Liver (tissue), 9 donors: Measurements from ENCODE around the gene LRRC28. TPM values are rescaled to one million over a fixed set of nuclear protein-coding genes. Genes with fewer than 3 reads are reported as not detected.

Source experiments
- DNase-seq: peaks from one replicate; pipeline ENCODE4 v3.0.0-alpha.2; 2017; ENCODE audit warnings: low spot score
- H3K27ac ChIP-seq, 2 donors: one replicate each; pipeline ENCODE4 v1.7.0; 2013; ENCODE audit warnings: inconsistent platforms in 2 of 2, low read length in 2 of 2, control low read depth in 1 of 2, low read depth in 1 of 2, mild to moderate bottlenecking in 1 of 2
- H3K27me3 ChIP-seq, 4 donors: one replicate each; pipeline versions ENCODE4 v1.6.1 to v1.7.0; 2013; ENCODE audit warnings: low read length in 3 of 4, inconsistent platforms in 1 of 4, mild to moderate bottlenecking in 1 of 4, moderate library complexity in 1 of 4; ENCODE audit not compliant: control insufficient read depth in 4 of 4, insufficient read depth in 4 of 4
- H3K36me3 ChIP-seq, 4 donors: one replicate each; pipeline versions ENCODE4 v1.6.1 to v1.7.0; 2013; ENCODE audit warnings: low read length in 3 of 4, mild to moderate bottlenecking in 3 of 4, low read depth in 1 of 4, moderate library complexity in 1 of 4; ENCODE audit not compliant: control insufficient read depth in 4 of 4, insufficient read depth in 3 of 4
- H3K4me1 ChIP-seq, 4 donors: one replicate each; pipeline versions ENCODE4 v1.6.1 to v1.7.0; 2013; ENCODE audit warnings: low read length in 3 of 4, mild to moderate bottlenecking in 3 of 4, moderate library complexity in 1 of 4; ENCODE audit not compliant: control insufficient read depth in 4 of 4, insufficient read depth in 4 of 4
- H3K4me3 ChIP-seq, 3 donors: one replicate each; pipeline versions ENCODE4 v1.6.1 to v1.7.0; 2013; ENCODE audit warnings: low read length in 3 of 3, control low read depth in 1 of 3, low read depth in 1 of 3, mild to moderate bottlenecking in 1 of 3
- H3K9ac ChIP-seq, 2 donors: one replicate each; pipeline ENCODE4 v1.7.0; 2013; ENCODE audit warnings: low read length in 2 of 2, mild to moderate bottlenecking in 2 of 2, moderate library complexity in 2 of 2, control low read depth in 1 of 2, low read depth in 1 of 2
- H3K9me3 ChIP-seq, 4 donors: one replicate each; pipeline versions ENCODE4 v1.6.1 to v1.7.0; 2013; ENCODE audit warnings: low read length in 3 of 4; ENCODE audit not compliant: control insufficient read depth in 4 of 4
- ATF3 ChIP-seq: IDR thresholded peaks from 2 replicates; pipeline ENCODE4 v1.6.1; 2016; ENCODE audit warnings: antibody characterized with exemption
- CTCF ChIP-seq: fragments of 150-350 bp; IDR thresholded peaks from 2 replicates; pipeline ENCODE4 v1.5.1; 2017; ENCODE audit warnings: improper control_type of control experiment, low read depth, low read length; ENCODE audit not compliant: missing input control
- EGR1 ChIP-seq, 2 donors: IDR thresholded peaks; 2 replicates each; pipeline ENCODE4 v1.6.1; 2016 to 2018; ENCODE audit warnings: antibody characterized with exemption in 2 of 2, low read depth in 2 of 2
- FOXA1 ChIP-seq: IDR thresholded peaks from 2 replicates; pipeline ENCODE4 v1.6.1; 2016; ENCODE audit warnings: antibody characterized with exemption
- FOXA2 ChIP-seq: IDR thresholded peaks from 2 replicates; pipeline ENCODE4 v1.6.1; 2016; ENCODE audit warnings: antibody characterized with exemption
- GABPA ChIP-seq, 2 donors: IDR thresholded peaks in 1 of 2; conservative IDR thresholded peaks in 1 of 2; 2 replicates each; pipeline ENCODE4 v1.6.1; 2016; ENCODE audit warnings: antibody characterized with exemption in 2 of 2, mild to moderate bottlenecking in 1 of 2, moderate library complexity in 1 of 2
- HNF4A ChIP-seq, 2 donors: conservative IDR thresholded peaks; 2 replicates each; pipeline ENCODE4 v1.6.1; 2016; ENCODE audit warnings: antibody characterized with exemption in 2 of 2, mild to moderate bottlenecking in 2 of 2
- HNF4G ChIP-seq: IDR thresholded peaks from 2 replicates; pipeline ENCODE4 v1.6.1; 2016; ENCODE audit warnings: antibody characterized with exemption
- JUND ChIP-seq, 2 donors: IDR thresholded peaks; 2 replicates each; pipeline ENCODE4 v1.6.1; 2016; ENCODE audit warnings: antibody characterized with exemption in 2 of 2
- MAX ChIP-seq: IDR thresholded peaks from 2 replicates; pipeline ENCODE4 v1.6.1; 2016; ENCODE audit warnings: antibody characterized with exemption
- NR2F2 ChIP-seq: IDR thresholded peaks from 2 replicates; pipeline ENCODE4 v1.6.1; 2016; ENCODE audit warnings: antibody characterized with exemption
- RAD21 ChIP-seq, 2 donors: IDR thresholded peaks; 2 replicates each; pipeline ENCODE4 v1.6.1; 2016; ENCODE audit warnings: antibody characterized with exemption in 2 of 2, mild to moderate bottlenecking in 2 of 2
- REST ChIP-seq: IDR thresholded peaks from 2 replicates; pipeline ENCODE4 v1.6.1; 2016; ENCODE audit warnings: antibody characterized with exemption, mild to moderate bottlenecking
- RXRA ChIP-seq, 2 donors: IDR thresholded peaks; 2 replicates each; pipeline ENCODE4 v1.6.1; 2017 to 2018; ENCODE audit warnings: antibody characterized with exemption in 2 of 2, mild to moderate bottlenecking in 1 of 2
- SP1 ChIP-seq: IDR thresholded peaks from 2 replicates; pipeline ENCODE4 v1.6.1; 2018; ENCODE audit warnings: antibody characterized with exemption, mild to moderate bottlenecking
- TAF1 ChIP-seq: conservative IDR thresholded peaks from 2 replicates; pipeline ENCODE4 v1.6.1; 2016; ENCODE audit warnings: antibody characterized with exemption, mild to moderate bottlenecking
- YY1 ChIP-seq: IDR thresholded peaks from 2 replicates; pipeline ENCODE4 v1.6.1; 2016; ENCODE audit warnings: antibody characterized with exemption, mild to moderate bottlenecking
- ZBTB33 ChIP-seq: IDR thresholded peaks from 2 replicates; pipeline ENCODE4 v1.6.1; 2016; ENCODE audit warnings: antibody characterized with exemption
- WGBS: extraction: QIAGEN DNeasy Blood & Tissue Kit; methylation state at CpG from one replicate; pipeline ENCODE4 v1.1.7; 2013; 5-methylcytosine and 5-hydroxymethylcytosine counted together
- polyA plus RNA-seq, 2 donors: library from polyadenylated mRNA; stranded (reverse) in 1 of 2; unstranded in 1 of 2; fragments of 200-250 nt in 1 of 2; fragments of >200 nt in 1 of 2; fragmentation: Nextera tagmentation in 1 of 2; extraction: Ambion mirVana in 1 of 2; gene quantifications; one replicate each; pipeline versions ENCODE4 v1.2.1 to v1.2.3, GENCODE V29; 2013 to 2015
- total RNA-seq, 2 donors: library from RNA; depleted of rRNA; stranded (reverse); fragments of >200 nt; gene quantifications; one replicate each; pipeline ENCODE4 v1.2.3, GENCODE V29; 2014
- donor health status: healthy.
- donor health status: healthy.
- donor health status: healthy.
- donor health status: healthy.
- donor health status: healthy.

Gene LRRC28
- total and polyA plus RNA-seq, 4 donors: 15.4 to 46.6 (median 41.0) TPM

- no peak overlapping the region for H3K27ac ChIP-seq
- H3K36me3 ChIP-seq: no peaks in the 10 kb centered on the region
- H3K4me3 ChIP-seq: no peak overlapping the region
- no peaks in the 10 kb centered on the region for H3K9me3 ChIP-seq
- H3K4me1 ChIP-seq: peaks cover 5 to 37% (median 18%) of the 10 kb centered on the region in 4 donors
- DNase-seq: no peak
- TF ChIP-seq ATF3: no peak
- TF ChIP-seq GABPA (IDR thresholded peaks at IDR 0.05 in 1 of 2, conservative IDR thresholded peaks at IDR 0.05 in 1 of 2): no peak
- no peak for TF ChIP-seq ZBTB33
- TF ChIP-seq YY1: no peak
- TF ChIP-seq FOXA1: no peak
- no peak for TF ChIP-seq TAF1
- no peak for TF ChIP-seq HNF4A (conservative IDR thresholded peaks at IDR 0.05)
- WGBS: 81% methylated on average over 1 of the region's 1 CpG
- no peak overlapping the region for H3K9ac ChIP-seq
- no peaks in the 10 kb centered on the region for H3K27me3 ChIP-seq
Measured at GRCh38 chr15:99320374-99321215, 69.3 kb downstream of the LRRC28 start.

GRCh38 chr15:99321468-99321867, 70.2 kb downstream of the LRRC28 start:
- DNase-seq: no peak
- 99% methylated on average over 1 of the region's 1 CpG for WGBS
- Histone ChIP-seq H3K27me3 (no peaks in the 10 kb centered on the region), H3K4me1 (peaks cover 5 to 45% (median 23%) of the 10 kb centered on the region in 4 donors), H3K36me3 (no peaks in the 10 kb centered on the region), H3K27ac (no peak overlapping the region), H3K9me3 (no peaks in the 10 kb centered on the region), H3K4me3 (no peak overlapping the region), H3K9ac (no peak overlapping the region)
- TF ChIP-seq RAD21 (IDR thresholded peaks at IDR 0.05): no peak
- no peak for TF ChIP-seq ATF3
- no peak for TF ChIP-seq ZBTB33
- TF ChIP-seq GABPA (IDR thresholded peaks at IDR 0.05 in 1 of 2, conservative IDR thresholded peaks at IDR 0.05 in 1 of 2): no peak
- no peak for TF ChIP-seq TAF1
- no peak for TF ChIP-seq YY1
- no peak for TF ChIP-seq CTCF
- no peak for TF ChIP-seq JUND (IDR thresholded peaks at IDR 0.05)
- TF ChIP-seq RXRA (IDR thresholded peaks at IDR 0.05): no peak
- no peak for TF ChIP-seq MAX
- no peak for TF ChIP-seq FOXA1
- TF ChIP-seq HNF4A (conservative IDR thresholded peaks at IDR 0.05): no peak
- no peak for TF ChIP-seq REST
- no peak for TF ChIP-seq HNF4G
- no peak for TF ChIP-seq NR2F2
- no peak for TF ChIP-seq FOXA2
- no peak for TF ChIP-seq EGR1 (IDR thresholded peaks at IDR 0.05; ENCODE audit: low read depth in 2 of 2)
- TF ChIP-seq SP1: no peak
